ENCODE data around the gene EYA4.
"Not testable (repeated sequence)": the region's sequence is repeated elsewhere in the genome, so short reads cannot be mapped to it uniquely, and the experiment has no call there.

The EYA4 gene

GRCh38 chr6:133528566-133528965 is 287.4 kb downstream of the EYA4 start:
- ATAC-seq (no peak), DNase-seq (no peak)

GRCh38 chr6:133532908-133533307 is 291.8 kb downstream of the EYA4 start:
- no peak for ATAC-seq
- DNase-seq = no peak

GRCh38 chr6:133539502-133540259 is 298.5 kb downstream of the EYA4 start:
- ATAC-seq = no peak
- DNase-seq = no peak

GRCh38 chr6:133540361-133540760 is 299.2 kb downstream of the EYA4 start:
- ATAC-seq = no peak
- DNase-seq = no peak

- no peak for ATAC-seq
- DNase-seq = no peak
These were observed 299.9 kb downstream of the EYA4 start for GRCh38 chr6:133541040-133541439.

- no peak for DNase-seq
- ATAC-seq = no peak
These were observed 301.1 kb downstream of the EYA4 start for GRCh38 chr6:133542056-133542821.

GRCh38 chr6:133544419-133544818 is 303.3 kb downstream of the EYA4 start:
- ATAC-seq (no peak), DNase-seq (no peak)

- no peak for ATAC-seq
- DNase-seq = no peak
These were observed 304.9 kb downstream of the EYA4 start for GRCh38 chr6:133546098-133546497.

GRCh38 chr6:133547136-133547535 is 306.0 kb downstream of the EYA4 start:
- DNase-seq (no peak), ATAC-seq (no peak)

GRCh38 chr6:133548423-133549159 is 307.4 kb downstream of the EYA4 start:
- ATAC-seq (no peak), DNase-seq (no peak)

- ATAC-seq (no peak), DNase-seq (no peak)
These were observed 308.2 kb downstream of the EYA4 start for GRCh38 chr6:133549371-133549801.

GRCh38 chr6:133550026-133550425 is 308.9 kb downstream of the EYA4 start:
- DNase-seq = no peak
- ATAC-seq = no peak

GRCh38 chr6:133551436-133551835 is 310.3 kb downstream of the EYA4 start:
- no peak for ATAC-seq
- DNase-seq = no peak

- DNase-seq (no peak), ATAC-seq (no peak)
These were observed 310.7 kb downstream of the EYA4 start for GRCh38 chr6:133551847-133552341.

GRCh38 chr6:133553652-133554051 is 312.5 kb downstream of the EYA4 start:
- DNase-seq (peak; percentile 4), ATAC-seq (no peak)

- not testable (repeated sequence) for DNase-seq, ATAC-seq
These were observed 313.0 kb downstream of the EYA4 start for GRCh38 chr6:133554121-133554520.

GRCh38 chr6:133555685-133556084 is 314.5 kb downstream of the EYA4 start:
- no peak for DNase-seq
- ATAC-seq = no peak

GRCh38 chr6:133559926-133560325 is 318.8 kb downstream of the EYA4 start:
- ATAC-seq (no peak), DNase-seq (no peak)

GRCh38 chr6:133567636-133568035 is 326.5 kb downstream of the EYA4 start:
- no peak for DNase-seq
- no peak for ATAC-seq

GRCh38 chr6:133568970-133569889 is 328.1 kb downstream of the EYA4 start:
- ATAC-seq (peak; percentile 76), DNase-seq (no peak)

- no peak for DNase-seq
These were observed 330.5 kb downstream of the EYA4 start for GRCh38 chr6:133571681-133572080.

GRCh38 chr6:133577851-133578250 is 336.7 kb downstream of the EYA4 start:
- ATAC-seq (no peak), DNase-seq (no peak)

More at GRCh38 chr6:133571681-133572080, 330.5 kb downstream of the EYA4 start:
- no peak for ATAC-seq
